HEK293T (cell line): ENCODE data around the gene DHFR.

Experiments used
- FOXM1 ChIP-seq: fragments of 450-650 bp; IDR thresholded peaks from 2 replicates; pipeline ENCODE4 v1.6.1; 2017; ENCODE audit warnings: mild to moderate bottlenecking, borderline replicate concordance
- NFRKB ChIP-seq: fragments of 450-650 bp; IDR thresholded peaks from 2 replicates; pipeline ENCODE4 v1.6.1; 2016; ENCODE audit warnings: mild to moderate bottlenecking, moderate library complexity
- SP1 ChIP-seq: fragments of 450-650 bp; IDR thresholded peaks from 2 replicates; pipeline ENCODE4 v1.6.1; 2017

GRCh38 chr5:80607832-80608231, 47.0 kb downstream of the DHFR start:
- TF ChIP-seq FOXM1, result no peak
- no peak for TF ChIP-seq NFRKB
- TF ChIP-seq SP1, result no peak
